HEK293T (cell line): Measurements from ENCODE around the gene FXYD7.

Experiments used
- CTCF ChIA-PET: fragments of 350-600 bp; formaldehyde crosslinking; extraction: SDS; loops from one replicate; lab custom pipeline; 2021; ENCODE audit warnings: antibody characterized with exemption, inconsistent platforms; lab: Yijun Ruan, JAX
- POLR2A ChIA-PET: fragments of 350-600 bp; formaldehyde crosslinking; extraction: SDS; loops from one replicate; lab custom pipeline; 2020; ENCODE audit warnings: antibody characterized with exemption, inconsistent platforms; lab: Yijun Ruan, JAX
- DNase-seq: peaks from one replicate; pipeline ENCODE4 v3.0.0; 2012; ENCODE audit warnings: mixed read lengths; ENCODE audit errors: extremely low spot score
- ARNT ChIP-seq: fragments of 450-650 bp; IDR thresholded peaks from 2 replicates; pipeline ENCODE4 v1.6.1; 2017; ENCODE audit warnings: mild to moderate bottlenecking
- CTBP1 ChIP-seq: fragments of 450-650 bp; IDR thresholded peaks from 2 replicates; pipeline ENCODE4 v1.6.1; 2016; ENCODE audit warnings: borderline replicate concordance
- ELF4 ChIP-seq: fragments of 450-650 bp; IDR thresholded peaks from 2 replicates; pipeline ENCODE4 v1.6.1; 2017; ENCODE audit warnings: antibody characterized with exemption
- FOXA1 ChIP-seq: fragments of 450-650 bp; IDR thresholded peaks from 2 replicates; pipeline ENCODE4 v1.6.1; 2016; ENCODE audit warnings: mild to moderate bottlenecking
- FOXK2 ChIP-seq: fragments of 450-650 bp; IDR thresholded peaks from 2 replicates; pipeline ENCODE4 v1.6.1; 2016; ENCODE audit warnings: mild to moderate bottlenecking
- FOXM1 ChIP-seq: fragments of 450-650 bp; IDR thresholded peaks from 2 replicates; pipeline ENCODE4 v1.6.1; 2017; ENCODE audit warnings: mild to moderate bottlenecking, borderline replicate concordance
- HDGF ChIP-seq: fragments of 450-650 bp; IDR thresholded peaks from 2 replicates; pipeline ENCODE4 v1.6.1; 2017; ENCODE audit warnings: antibody characterized with exemption, borderline replicate concordance
- L3MBTL2 ChIP-seq: fragments of 450-650 bp; conservative IDR thresholded peaks from 2 replicates; pipeline ENCODE4 v1.6.1; 2016; ENCODE audit warnings: mild to moderate bottlenecking
- LEF1 ChIP-seq: fragments of 450-650 bp; IDR thresholded peaks from 2 replicates; pipeline ENCODE4 v1.6.1; 2017; ENCODE audit warnings: mild to moderate bottlenecking, borderline replicate concordance
- NFRKB ChIP-seq: fragments of 450-650 bp; IDR thresholded peaks from 2 replicates; pipeline ENCODE4 v1.6.1; 2016; ENCODE audit warnings: mild to moderate bottlenecking, moderate library complexity
- SP1 ChIP-seq: fragments of 450-650 bp; IDR thresholded peaks from 2 replicates; pipeline ENCODE4 v1.6.1; 2017
- SUZ12 ChIP-seq: fragments of 450-650 bp; IDR thresholded peaks from 2 replicates; pipeline ENCODE4 v1.6.1; 2016; ENCODE audit warnings: mild to moderate bottlenecking
- TARDBP ChIP-seq: fragments of 450-650 bp; IDR thresholded peaks from 2 replicates; pipeline ENCODE4 v1.6.1; 2016
- ZNF384 ChIP-seq: fragments of 450-650 bp; IDR thresholded peaks from 2 replicates; pipeline ENCODE4 v1.6.1; 2016
- TF ChIP-seq, protein P1 (sequence below): fragments of 450-650 bp; IDR thresholded peaks from 2 replicates; pipeline ENCODE4 v1.6.1; 2016

Gene FXYD7

DNA sequence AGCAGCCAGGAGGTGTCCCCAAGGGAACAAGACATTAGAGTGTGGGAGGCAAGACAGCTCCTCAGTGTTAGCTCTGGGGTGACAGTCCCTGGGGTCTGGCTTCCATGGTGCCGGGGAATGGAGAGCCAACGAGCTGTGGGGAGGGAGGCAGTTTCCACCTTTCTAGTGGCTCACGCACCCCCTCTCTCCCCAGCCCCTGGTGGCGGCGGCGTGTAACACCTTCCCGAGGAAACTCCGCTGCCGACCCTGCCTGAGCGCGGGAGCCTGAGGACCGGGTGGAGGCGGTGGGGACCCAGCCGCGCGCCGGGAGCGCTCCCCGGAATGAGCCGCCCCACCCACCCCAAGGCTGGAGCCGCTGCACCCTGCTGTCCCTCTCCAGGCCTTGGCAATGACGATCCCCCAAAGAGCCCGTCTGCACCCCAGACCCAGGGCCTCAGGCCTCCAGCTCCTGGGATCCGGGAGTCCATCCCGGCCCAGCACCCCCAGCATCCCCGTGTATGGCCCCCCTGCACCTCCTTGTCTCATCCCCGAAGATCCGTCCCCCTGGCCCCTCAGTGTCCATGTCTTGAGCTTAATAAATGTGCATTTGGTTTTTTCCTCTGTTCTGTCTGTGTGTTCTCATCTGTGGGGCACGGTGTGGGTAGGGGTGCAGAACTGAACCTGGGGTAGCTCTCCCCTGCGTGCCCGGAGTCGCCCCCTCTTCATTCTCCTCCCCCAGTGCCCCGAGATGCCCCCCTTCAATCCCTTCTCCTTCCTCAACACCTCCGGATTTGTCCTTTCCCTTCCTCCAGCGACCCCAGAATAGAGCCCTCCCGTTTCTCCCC, 10.9 kb downstream of the FXYD7 start:
- ChIA-PET CTCF (interaction anchor here (2.0 kb wide), 1 partner anchor 12 kb away, joined by 7 read pairs; no protein-coding TSS in a partner anchor), POLR2A (interaction anchor here (1.1 to 2.1 kb wide), 3 partner anchors 12 to 110 kb away, joined by 3 to 7 read pairs (median 3); no protein-coding TSS in a partner anchor)
- DNase-seq: peak; percentile 50
- TF ChIP-seq SP1 (no peak), SUZ12 (no peak), CTBP1 (no peak), ARNT (no peak), TARDBP (no peak)

DNA sequence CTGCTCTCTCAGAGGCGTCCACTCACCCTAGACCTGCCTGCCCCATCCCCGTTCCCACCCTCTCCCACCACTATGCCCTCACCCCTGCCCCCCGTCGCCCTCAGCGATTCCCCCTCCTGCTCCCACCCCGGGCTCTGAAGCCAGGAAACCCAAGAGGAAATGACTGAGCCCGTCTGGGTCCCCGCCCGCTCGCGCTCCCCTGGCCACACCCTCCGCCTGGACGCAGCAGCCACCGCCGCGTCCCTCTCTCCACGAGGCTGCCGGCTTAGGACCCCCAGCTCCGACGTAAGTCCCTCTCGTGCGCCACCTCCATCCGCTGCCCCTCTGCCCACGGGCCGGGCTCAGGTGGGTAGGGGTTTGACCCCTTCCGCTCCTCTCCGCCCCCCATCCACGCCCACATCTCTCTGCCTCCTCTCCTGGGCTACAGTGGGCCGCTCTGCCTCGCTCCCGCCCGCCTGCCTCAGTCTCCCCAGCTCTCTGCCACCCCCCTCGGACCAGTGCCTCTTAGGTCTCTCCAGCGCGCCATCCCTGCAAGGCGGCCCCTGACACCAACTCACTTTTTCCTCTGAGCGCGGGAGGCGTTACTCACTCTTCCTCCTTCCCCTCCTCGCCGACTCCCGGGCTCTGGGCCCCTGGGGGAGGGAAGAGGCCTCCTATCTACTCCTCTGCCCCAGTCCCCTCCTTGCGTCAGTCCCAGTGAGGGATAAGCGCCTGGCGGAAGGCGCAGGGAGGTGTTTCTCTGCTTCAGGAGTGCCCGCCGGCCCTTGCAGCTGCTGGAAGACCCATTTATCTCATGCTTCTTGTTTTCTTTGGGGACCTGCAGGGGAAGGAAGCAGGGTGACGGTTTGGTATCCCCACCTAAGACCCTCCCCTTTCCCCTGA, 11.7 kb downstream of the FXYD7 start, which contains the start of gene FXYD5:
Gene FXYD5 (plus strand): TSS at position 211 of the 882 bp plus-strand sequence. CDS start 816 bp downstream, outside the sequence.
- ChIA-PET CTCF (interaction anchor here (2.0 kb wide), 1 partner anchor 13 kb away, joined by 7 read pairs; no protein-coding TSS in a partner anchor), POLR2A (interaction anchor here (1.1 to 2.1 kb wide), 3 partner anchors 13 to 109 kb away, joined by 3 to 7 read pairs (median 3); no protein-coding TSS in a partner anchor)
- TF ChIP-seq ARNT: no peak
- TF ChIP-seq ELF4: no peak
- peak; percentile 78 for TF ChIP-seq L3MBTL2
- TF ChIP-seq, protein P1, sequence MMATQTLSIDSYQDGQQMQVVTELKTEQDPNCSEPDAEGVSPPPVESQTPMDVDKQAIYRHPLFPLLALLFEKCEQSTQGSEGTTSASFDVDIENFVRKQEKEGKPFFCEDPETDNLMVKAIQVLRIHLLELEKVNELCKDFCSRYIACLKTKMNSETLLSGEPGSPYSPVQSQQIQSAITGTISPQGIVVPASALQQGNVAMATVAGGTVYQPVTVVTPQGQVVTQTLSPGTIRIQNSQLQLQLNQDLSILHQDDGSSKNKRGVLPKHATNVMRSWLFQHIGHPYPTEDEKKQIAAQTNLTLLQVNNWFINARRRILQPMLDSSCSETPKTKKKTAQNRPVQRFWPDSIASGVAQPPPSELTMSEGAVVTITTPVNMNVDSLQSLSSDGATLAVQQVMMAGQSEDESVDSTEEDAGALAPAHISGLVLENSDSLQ: no peak
- TF ChIP-seq NFRKB: no peak
- TF ChIP-seq HDGF: no peak
- peak; percentile 57 for DNase-seq

DNA sequence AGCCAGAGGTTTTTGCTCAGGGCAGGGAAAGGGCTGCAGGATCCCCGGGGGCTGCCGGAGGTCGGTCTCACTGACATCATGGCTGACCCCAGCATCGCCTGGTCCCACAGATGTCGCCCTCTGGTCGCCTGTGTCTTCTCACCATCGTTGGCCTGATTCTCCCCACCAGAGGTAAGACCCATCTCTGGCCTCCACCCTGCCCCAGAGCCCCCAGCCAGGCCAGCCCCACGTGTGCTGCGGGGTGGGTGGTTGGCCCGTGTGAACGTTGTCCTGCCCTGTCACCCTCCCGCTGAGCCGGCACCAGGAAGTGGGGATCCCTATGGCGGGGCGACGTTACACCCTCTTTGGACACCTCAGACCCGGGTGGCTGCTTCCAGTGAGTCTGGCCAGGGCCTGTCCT, 12.4 kb downstream of the FXYD7 start:
- DNase-seq: no peak
- no peak for TF ChIP-seq FOXA1
- TF ChIP-seq L3MBTL2: no peak
- TF ChIP-seq ARNT: no peak
- no peak for TF ChIP-seq LEF1
- TF ChIP-seq, protein P1: no peak
- no peak for TF ChIP-seq CTBP1
- TF ChIP-seq FOXM1: no peak
- ChIA-PET CTCF (no interaction called here), POLR2A (interaction anchor here (1.5 to 2.1 kb wide), 2 partner anchors 14 to 27 kb away, joined by 3 to 7 read pairs; no protein-coding TSS in a partner anchor)

DNA sequence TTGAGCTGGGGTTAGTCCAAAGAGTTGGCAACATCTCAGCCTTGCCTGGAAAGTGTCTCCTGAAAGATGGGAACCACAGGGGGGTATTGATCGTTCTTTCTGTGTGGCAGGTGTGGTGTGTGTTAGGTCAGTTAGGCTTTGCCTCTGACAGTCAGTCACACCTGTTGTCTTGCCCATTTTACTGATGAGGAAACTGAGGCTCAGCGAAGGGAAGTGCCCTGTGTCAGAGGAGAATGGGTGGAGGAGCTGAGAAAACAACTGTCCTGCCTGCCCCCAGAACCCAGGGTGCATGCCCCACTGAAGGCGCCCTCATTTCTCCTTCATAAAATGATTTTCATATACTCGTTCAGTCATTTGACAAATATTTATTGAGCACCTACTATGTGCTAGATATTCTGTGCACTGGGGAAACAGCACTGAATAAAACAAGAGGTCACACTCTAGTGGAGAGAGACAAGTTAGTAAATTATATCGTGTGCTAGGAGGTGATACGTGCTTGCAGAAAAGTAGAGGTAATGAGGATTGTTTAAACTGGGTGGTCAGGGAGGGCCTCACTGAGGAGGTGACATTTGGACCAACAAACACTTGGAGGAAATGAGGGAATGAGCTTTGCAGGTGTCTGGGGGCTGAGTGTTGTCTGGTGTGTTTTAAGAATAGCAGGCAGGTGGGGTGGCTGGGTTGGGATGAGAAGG, 13.1 kb downstream of the FXYD7 start:
- CTCF ChIA-PET: no interaction called here
- POLR2A ChIA-PET: no interaction called here
- TF ChIP-seq, protein P1: no peak
- TF ChIP-seq ELF4 (no peak), CTBP1 (no peak), NFRKB (no peak), ZNF384 (no peak), HDGF (no peak), ARNT (no peak), SP1 (no peak), SUZ12 (no peak), FOXK2 (no peak), L3MBTL2 (no peak)
- DNase-seq: no peak

DNA sequence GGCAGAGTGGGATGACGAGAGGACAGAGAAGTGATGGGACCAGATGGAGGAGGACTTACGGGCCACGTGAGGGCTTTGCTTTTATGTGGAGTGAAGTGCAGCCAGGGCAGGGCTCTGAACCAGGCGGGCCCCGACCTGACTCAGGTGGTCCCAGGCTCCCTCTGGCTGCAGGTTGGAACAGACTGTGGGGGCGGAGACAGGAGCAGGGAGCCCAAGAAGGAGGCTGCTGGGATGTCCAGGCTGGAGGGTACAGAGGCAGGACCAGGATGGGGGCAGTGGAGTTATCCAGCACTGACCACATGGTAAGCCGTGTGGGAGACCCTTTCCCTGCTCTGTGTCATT, 13.6 kb downstream of the FXYD7 start:
- DNase-seq: no peak
- CTCF ChIA-PET: no interaction called here
- POLR2A ChIA-PET: no interaction called here
- TF ChIP-seq FOXM1 (no peak), SP1 (no peak), TARDBP (no peak), CTBP1 (no peak), SUZ12 (no peak), ZNF384 (no peak), L3MBTL2 (no peak), FOXA1 (no peak), ELF4 (no peak), HDGF (no peak), ARNT (no peak), FOXK2 (no peak), LEF1 (no peak)
- TF ChIP-seq, protein P1: no peak
